PC-9 (cell line): ENCODE data around the gene FSIP1.

Source experiments
- EZH2 ChIP-seq: fragments of 200-600 bp; sonication (generic); IDR thresholded peaks from 2 replicates; pipeline ENCODE4 v1.8.0; 2017; ENCODE audit warnings: antibody characterized with exemption, low read depth
- TF ChIP-seq, protein P1 (sequence below): fragments of 200-600 bp; sonication (generic); conservative IDR thresholded peaks from 2 replicates; pipeline ENCODE4 v1.6.1; 2017; ENCODE audit warnings: mixed run types, antibody characterized with exemption, mild to moderate bottlenecking, moderate library complexity

DNA sequence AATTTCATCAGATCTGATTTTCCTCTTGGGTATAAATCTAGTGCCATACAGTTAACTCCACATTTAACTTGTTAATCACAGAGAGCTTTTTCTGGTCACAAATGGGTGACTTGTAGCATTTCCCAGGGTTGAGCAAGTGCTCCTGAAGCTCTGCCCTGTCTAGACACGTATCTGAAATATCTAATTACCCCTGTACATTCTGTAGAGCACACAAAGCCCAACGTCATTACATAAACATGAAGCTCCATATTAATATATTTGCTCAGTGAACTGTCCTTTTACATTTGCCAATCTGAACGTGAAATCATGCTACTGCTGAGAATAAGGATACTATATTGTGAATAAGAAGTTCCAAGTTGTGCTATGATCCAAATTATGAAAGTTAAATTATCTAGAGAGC, 152.7 kb downstream of the FSIP1 start:
- TF ChIP-seq, protein P1, sequence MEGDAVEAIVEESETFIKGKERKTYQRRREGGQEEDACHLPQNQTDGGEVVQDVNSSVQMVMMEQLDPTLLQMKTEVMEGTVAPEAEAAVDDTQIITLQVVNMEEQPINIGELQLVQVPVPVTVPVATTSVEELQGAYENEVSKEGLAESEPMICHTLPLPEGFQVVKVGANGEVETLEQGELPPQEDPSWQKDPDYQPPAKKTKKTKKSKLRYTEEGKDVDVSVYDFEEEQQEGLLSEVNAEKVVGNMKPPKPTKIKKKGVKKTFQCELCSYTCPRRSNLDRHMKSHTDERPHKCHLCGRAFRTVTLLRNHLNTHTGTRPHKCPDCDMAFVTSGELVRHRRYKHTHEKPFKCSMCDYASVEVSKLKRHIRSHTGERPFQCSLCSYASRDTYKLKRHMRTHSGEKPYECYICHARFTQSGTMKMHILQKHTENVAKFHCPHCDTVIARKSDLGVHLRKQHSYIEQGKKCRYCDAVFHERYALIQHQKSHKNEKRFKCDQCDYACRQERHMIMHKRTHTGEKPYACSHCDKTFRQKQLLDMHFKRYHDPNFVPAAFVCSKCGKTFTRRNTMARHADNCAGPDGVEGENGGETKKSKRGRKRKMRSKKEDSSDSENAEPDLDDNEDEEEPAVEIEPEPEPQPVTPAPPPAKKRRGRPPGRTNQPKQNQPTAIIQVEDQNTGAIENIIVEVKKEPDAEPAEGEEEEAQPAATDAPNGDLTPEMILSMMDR = no peak
- no peak for TF ChIP-seq EZH2
